ENCODE measurements around the gene CDH6. TPM values are rescaled to one million over a fixed set of nuclear protein-coding genes. Genes with fewer than 3 reads are reported as not detected.
A peak's percentile ranks its signal among the peaks of the same experiment; 100 is the strongest.

Gene CDH6
- total RNA-seq, 2 donors from 2014 or later = 3.2 to 15.9 TPM

GRCh38 chr5:31273631-31274378 lies 80.3 kb downstream of the CDH6 start:
- TF ChIP-seq, protein P1, sequence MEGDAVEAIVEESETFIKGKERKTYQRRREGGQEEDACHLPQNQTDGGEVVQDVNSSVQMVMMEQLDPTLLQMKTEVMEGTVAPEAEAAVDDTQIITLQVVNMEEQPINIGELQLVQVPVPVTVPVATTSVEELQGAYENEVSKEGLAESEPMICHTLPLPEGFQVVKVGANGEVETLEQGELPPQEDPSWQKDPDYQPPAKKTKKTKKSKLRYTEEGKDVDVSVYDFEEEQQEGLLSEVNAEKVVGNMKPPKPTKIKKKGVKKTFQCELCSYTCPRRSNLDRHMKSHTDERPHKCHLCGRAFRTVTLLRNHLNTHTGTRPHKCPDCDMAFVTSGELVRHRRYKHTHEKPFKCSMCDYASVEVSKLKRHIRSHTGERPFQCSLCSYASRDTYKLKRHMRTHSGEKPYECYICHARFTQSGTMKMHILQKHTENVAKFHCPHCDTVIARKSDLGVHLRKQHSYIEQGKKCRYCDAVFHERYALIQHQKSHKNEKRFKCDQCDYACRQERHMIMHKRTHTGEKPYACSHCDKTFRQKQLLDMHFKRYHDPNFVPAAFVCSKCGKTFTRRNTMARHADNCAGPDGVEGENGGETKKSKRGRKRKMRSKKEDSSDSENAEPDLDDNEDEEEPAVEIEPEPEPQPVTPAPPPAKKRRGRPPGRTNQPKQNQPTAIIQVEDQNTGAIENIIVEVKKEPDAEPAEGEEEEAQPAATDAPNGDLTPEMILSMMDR (IDR thresholded peaks at IDR 0.05) = no peak
- H3K4me3 ChIP-seq = peak overlapping the region; percentile 53
- H3K36me3 ChIP-seq = no peaks in the 10 kb centered on the region
- no peaks in the 10 kb centered on the region for H3K4me1 ChIP-seq (ENCODE audit: control insufficient read depth in 1 of 2, low read depth in 2 of 2)
- H3K27me3 ChIP-seq (replicated peaks; ENCODE audit: insufficient read depth) = no peaks in the 10 kb centered on the region
- H3K27ac ChIP-seq = no peak overlapping the region
- ATAC-seq (ENCODE audit: insufficient number of reproducible peaks, low FRiP score, low read depth) = no peak
- H3K9me3 ChIP-seq = no peaks in the 10 kb centered on the region
- no peak for DNase-seq (ENCODE audit: low spot score)

GRCh38 chr5:31280210-31280609 lies 86.7 kb downstream of the CDH6 start:
- H3K4me3 ChIP-seq = no peak overlapping the region
- H3K36me3 ChIP-seq = no peaks in the 10 kb centered on the region
- H3K4me1 ChIP-seq (ENCODE audit: control insufficient read depth in 1 of 2, low read depth in 2 of 2) = no peaks in the 10 kb centered on the region
- H3K9me3 ChIP-seq = no peaks in the 10 kb centered on the region
- no peak overlapping the region for H3K27ac ChIP-seq
- H3K27me3 ChIP-seq (replicated peaks; ENCODE audit: insufficient read depth) = no peaks in the 10 kb centered on the region
- DNase-seq (ENCODE audit: low spot score) = no peak
- TF ChIP-seq, protein P1 (IDR thresholded peaks at IDR 0.05) = no peak
- ATAC-seq (ENCODE audit: insufficient number of reproducible peaks, low FRiP score, low read depth) = no peak

- Histone ChIP-seq H3K36me3 (no peaks in the 10 kb centered on the region), H3K27ac (no peak overlapping the region), H3K4me1 (ENCODE audit: control insufficient read depth in 1 of 2, low read depth in 2 of 2) (no peaks in the 10 kb centered on the region), H3K4me3 (no peak overlapping the region), H3K9me3 (no peaks in the 10 kb centered on the region), H3K27me3 (replicated peaks; ENCODE audit: insufficient read depth) (no peaks in the 10 kb centered on the region)
- no peak for DNase-seq (ENCODE audit: low spot score)
- ATAC-seq (ENCODE audit: insufficient number of reproducible peaks, low FRiP score, low read depth) = no peak
- TF ChIP-seq, protein P1 (IDR thresholded peaks at IDR 0.05) = no peak
Observed at GRCh38 chr5:31283326-31283725, 89.8 kb downstream of the CDH6 start.

- Histone ChIP-seq H3K36me3 (no peaks in the 10 kb centered on the region), H3K27me3 (replicated peaks; ENCODE audit: insufficient read depth) (no peaks in the 10 kb centered on the region), H3K27ac (no peak overlapping the region), H3K9me3 (no peaks in the 10 kb centered on the region), H3K4me1 (ENCODE audit: control insufficient read depth in 1 of 2, low read depth in 2 of 2) (no peaks in the 10 kb centered on the region), H3K4me3 (no peak overlapping the region)
- DNase-seq (ENCODE audit: low spot score) (no peak), ATAC-seq (ENCODE audit: insufficient number of reproducible peaks, low FRiP score, low read depth) (no peak)
- TF ChIP-seq, protein P1 (IDR thresholded peaks at IDR 0.05) = no peak
Observed at GRCh38 chr5:31285025-31285424, 91.5 kb downstream of the CDH6 start.

DNA sequence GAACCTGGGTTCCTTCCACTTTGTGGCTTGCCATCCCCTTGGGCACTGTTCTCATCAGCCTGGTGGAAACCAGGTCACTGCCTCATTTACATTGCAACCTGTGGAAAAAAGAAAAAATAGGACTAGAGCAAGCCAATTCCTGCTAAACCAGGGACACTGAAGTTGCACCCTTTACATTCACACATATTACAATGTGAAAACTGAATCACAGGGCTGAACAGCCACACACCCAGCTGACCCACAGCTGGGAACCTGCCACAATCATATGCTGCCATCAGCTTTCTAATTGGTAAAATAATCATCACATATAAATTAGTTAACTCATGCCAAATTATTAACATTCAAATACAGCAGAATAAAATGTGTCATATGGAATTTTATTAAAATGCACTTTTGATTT lies 94.5 kb downstream of the CDH6 start:
- no peaks in the 10 kb centered on the region for H3K9me3 ChIP-seq
- H3K4me1 ChIP-seq (ENCODE audit: control insufficient read depth in 1 of 2, low read depth in 2 of 2) = no peaks in the 10 kb centered on the region
- DNase-seq (ENCODE audit: low spot score) (no peak), ATAC-seq (ENCODE audit: insufficient number of reproducible peaks, low FRiP score, low read depth) (no peak)
- TF ChIP-seq, protein P1 (IDR thresholded peaks at IDR 0.05) = no peak
- H3K36me3 ChIP-seq = no peaks in the 10 kb centered on the region
- no peak overlapping the region for H3K27ac ChIP-seq
- no peaks in the 10 kb centered on the region for H3K27me3 ChIP-seq (replicated peaks; ENCODE audit: insufficient read depth)
- no peak overlapping the region for H3K4me3 ChIP-seq

All from thoracic aorta (tissue), 2 donors.